Erythroblast (primary cell): ENCODE measurements around the gene SLC4A1AP.

Experiments used
- GATA1 ChIP-seq: IDR thresholded peaks from 2 replicates; pipeline ENCODE4 v1.6.1; 2011; ENCODE audit warnings: low read depth, mild to moderate bottlenecking, control low read depth, low read length, moderate library complexity
- POLR2A ChIP-seq: IDR thresholded peaks from 2 replicates; pipeline ENCODE4 v1.6.1; 2011; ENCODE audit warnings: mild to moderate bottlenecking, low read length

DNA sequence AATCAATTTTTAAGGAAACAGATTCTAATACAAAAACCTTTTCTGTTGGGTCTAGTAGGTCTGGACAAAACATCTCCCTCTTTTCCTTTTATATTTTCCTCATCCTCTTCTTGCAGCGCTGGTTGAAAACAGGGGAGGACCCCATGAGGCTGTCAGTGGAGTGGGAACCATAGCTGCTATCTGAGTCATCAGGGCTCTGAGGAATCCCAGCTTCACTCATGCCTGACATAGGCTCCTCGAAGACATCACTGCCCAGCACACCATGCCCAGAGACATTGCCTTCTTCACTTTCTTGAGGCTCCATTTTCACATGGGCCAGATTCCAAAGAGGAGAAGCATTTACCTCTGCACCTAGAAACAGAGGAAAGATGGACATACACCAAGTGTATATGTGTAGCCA, 10.3 kb upstream of the SLC4A1AP start:
- TF ChIP-seq POLR2A (no peak), GATA1 (no peak)
